Fibroblast of lung (primary cell): ENCODE data around the gene TMEM198. TPM values are rescaled to one million over a fixed set of nuclear protein-coding genes. Genes with fewer than 3 reads are reported as not detected.

Source experiments
- DNase-seq, 2 donors: peaks; one replicate each; pipeline versions ENCODE4 v3.0.0 to v3.0.0-alpha.2; 2010; ENCODE audit warnings: low read depth in 2 of 2
- H2AFZ ChIP-seq: 2 replicates; pipeline ENCODE4 v1.5.1; 2012; ENCODE audit warnings: low read length, control low read depth, inconsistent platforms
- H3K27ac ChIP-seq: 2 replicates; pipeline ENCODE4 v1.5.1; 2011; ENCODE audit warnings: low read length, control low read depth; ENCODE audit not compliant: insufficient read depth
- H3K27me3 ChIP-seq: 2 replicates; pipeline ENCODE4 v1.5.1; 2011; ENCODE audit warnings: mild to moderate bottlenecking, low read length; ENCODE audit not compliant: control insufficient read depth, insufficient read depth
- H3K36me3 ChIP-seq: 2 replicates; pipeline ENCODE4 v1.5.1; 2011; ENCODE audit warnings: low read length; ENCODE audit not compliant: control insufficient read depth, insufficient read depth
- H3K4me1 ChIP-seq: 2 replicates; pipeline ENCODE4 v1.5.1; 2011; ENCODE audit warnings: low read length; ENCODE audit not compliant: control insufficient read depth, insufficient read depth; ENCODE audit errors: extremely low read depth
- H3K4me2 ChIP-seq: 2 replicates; pipeline ENCODE4 v1.5.1; 2011; ENCODE audit warnings: low read length, control low read depth; ENCODE audit not compliant: insufficient read depth; ENCODE audit errors: extremely low read depth
- H3K4me3 ChIP-seq, 4 experiments: fragments of 200-600 bp in 1 of 4; sonication (generic) in 1 of 4; replicated peaks in 1 of 4; 2 replicates each; pipeline ENCODE4 v1.5.1; 2011 to 2016; ENCODE audit warnings: low read length in 4 of 4, low read depth in 3 of 4, mild to moderate bottlenecking in 3 of 4, control low read depth in 2 of 4, inconsistent platforms in 1 of 4, mixed read lengths in 1 of 4; ENCODE audit not compliant: insufficient read depth in 1 of 4; ENCODE audit errors: control extremely low read depth in 1 of 4
- H3K79me2 ChIP-seq: 2 replicates; pipeline ENCODE4 v1.5.1; 2012; ENCODE audit warnings: mild to moderate bottlenecking, low read length, inconsistent platforms; ENCODE audit not compliant: control insufficient read depth, insufficient read depth
- H3K9ac ChIP-seq: 2 replicates; pipeline ENCODE4 v1.5.1; 2011; ENCODE audit warnings: mild to moderate bottlenecking, low read length, control low read depth; ENCODE audit not compliant: insufficient read depth
- H3K9me3 ChIP-seq: 2 replicates; pipeline ENCODE4 v1.5.1; 2012; ENCODE audit warnings: low read depth, low read length; ENCODE audit not compliant: control insufficient read depth, insufficient read depth
- H4K20me1 ChIP-seq: 2 replicates; pipeline ENCODE4 v1.5.1; 2011; ENCODE audit warnings: low read length; ENCODE audit not compliant: control insufficient read depth, insufficient read depth; ENCODE audit errors: extremely low read depth
- CTCF ChIP-seq, 2 donors: IDR thresholded peaks in 1 of 2; conservative IDR thresholded peaks in 1 of 2; 1 replicate in 1 of 2; 2 replicates in 1 of 2; pipeline ENCODE4 v1.5.1; 2011 to 2012; ENCODE audit warnings: low read length in 2 of 2, control low read depth in 1 of 2, inconsistent platforms in 1 of 2, low read depth in 1 of 2, mild to moderate bottlenecking in 1 of 2
- EZH2 ChIP-seq: IDR thresholded peaks from 2 replicates; pipeline ENCODE4 v1.5.1; 2012; ENCODE audit warnings: low read length, control low read depth, mild to moderate bottlenecking; ENCODE audit errors: missing control alignments
- polyA plus RNA-seq, 2 donors: library from polyadenylated mRNA; depleted of rRNA in 1 of 2; stranded (reverse) in 1 of 2; unstranded in 1 of 2; fragments of >200 nt; gene quantifications; 2 replicates each; pipeline ENCODE4 v1.2.1, GENCODE V29; 2011 to 2012; ENCODE audit warnings: missing spikeins in 1 of 2
- total RNA-seq: library from RNA; depleted of rRNA; stranded (reverse); fragments of >200 nt; gene quantifications from 2 replicates; pipeline ENCODE4 v1.2.1, GENCODE V29; 2014

Gene TMEM198
- total and polyA plus RNA-seq, 2 donors (not counting 1 experiment from before 2014, with no cell fraction given) = 0.70 to 0.99 TPM

- Histone ChIP-seq H2AFZ (no peak overlapping the region), H4K20me1 (no peaks in the 10 kb centered on the region), H3K79me2 (no peaks in the 10 kb centered on the region), H3K36me3 (no peaks in the 10 kb centered on the region), H3K9me3 (no peaks in the 10 kb centered on the region), H3K27ac (no peak overlapping the region), H3K4me2 (no peak overlapping the region), H3K9ac (no peak overlapping the region), H3K27me3 (no peaks in the 10 kb centered on the region), H3K4me1 (no peaks in the 10 kb centered on the region), H3K4me3 (no peak overlapping the region)
- no peak for DNase-seq
- TF ChIP-seq CTCF (conservative IDR thresholded peaks at IDR 0.05 in 1 of 2, IDR thresholded peaks at IDR 0.05 in 1 of 2; ENCODE audit: low read depth in 1 of 2, low read length in 2 of 2) (no peak), EZH2 (no peak)
Observed at GRCh38 chr2:219592736-219593135, 48.9 kb downstream of the TMEM198 start.

GRCh38 chr2:219593154-219593553 lies 49.3 kb downstream of the TMEM198 start:
- peaks cover under 1% of the 10 kb centered on the region for H3K4me1 ChIP-seq
- H3K27me3 ChIP-seq = no peaks in the 10 kb centered on the region
- H4K20me1 ChIP-seq = no peaks in the 10 kb centered on the region
- H3K27ac ChIP-seq = no peak overlapping the region
- H3K9ac ChIP-seq = no peak overlapping the region
- no peak for TF ChIP-seq EZH2
- no peak for TF ChIP-seq CTCF (conservative IDR thresholded peaks at IDR 0.05 in 1 of 2, IDR thresholded peaks at IDR 0.05 in 1 of 2; ENCODE audit: low read depth in 1 of 2, low read length in 2 of 2)
- no peaks in the 10 kb centered on the region for H3K79me2 ChIP-seq
- no peaks in the 10 kb centered on the region for H3K9me3 ChIP-seq
- no peaks in the 10 kb centered on the region for H3K36me3 ChIP-seq
- no peak overlapping the region for H2AFZ ChIP-seq
- H3K4me3 ChIP-seq = no peak overlapping the region
- H3K4me2 ChIP-seq = no peak overlapping the region
- DNase-seq = no peak

- peaks cover 2% of the 10 kb centered on the region for H3K4me1 ChIP-seq
- H3K4me3 ChIP-seq = no peak overlapping the region
- H3K9ac ChIP-seq = no peak overlapping the region
- no peaks in the 10 kb centered on the region for H4K20me1 ChIP-seq
- H3K27me3 ChIP-seq = no peaks in the 10 kb centered on the region
- peak in 1 of 2 donors; percentile 18 for DNase-seq
- H2AFZ ChIP-seq = no peak overlapping the region
- H3K4me2 ChIP-seq = no peak overlapping the region
- H3K79me2 ChIP-seq = no peaks in the 10 kb centered on the region
- no peak for TF ChIP-seq EZH2
- no peak for TF ChIP-seq CTCF (conservative IDR thresholded peaks at IDR 0.05 in 1 of 2, IDR thresholded peaks at IDR 0.05 in 1 of 2; ENCODE audit: low read depth in 1 of 2, low read length in 2 of 2)
- no peaks in the 10 kb centered on the region for H3K36me3 ChIP-seq
- H3K9me3 ChIP-seq = no peaks in the 10 kb centered on the region
- no peak overlapping the region for H3K27ac ChIP-seq
Observed at GRCh38 chr2:219595256-219595655, 51.4 kb downstream of the TMEM198 start.
